ENCODE data around the gene SLC22A16. TPM values are rescaled to one million over a fixed set of nuclear protein-coding genes. Genes with fewer than 3 reads are reported as not detected.
A peak's percentile ranks its signal among the peaks of the same experiment; 100 is the strongest.

Gene SLC22A16
- total RNA-seq, 2 experiments from 2014 or later: not detected

GRCh38 chr6:110422444-110422822 lies 54.0 kb downstream of the SLC22A16 start:
- Mint-ChIP-seq H3K27ac (no peak overlapping the region), H3K4me3 (no peak overlapping the region), H3K4me1 (ENCODE audit: low read depth) (no peaks in the 10 kb centered on the region), H3K9me3 (peaks cover 5% of the 10 kb centered on the region), H3K27me3 (peaks cover 55% of the 10 kb centered on the region), H3K36me3 (ENCODE audit: low read depth) (no peaks in the 10 kb centered on the region)
- Histone ChIP-seq H3K4me3 (ENCODE audit: low read length) (no peak overlapping the region), H3K36me3 (ENCODE audit: insufficient read depth, low read length) (no peaks in the 10 kb centered on the region), H3K9me3 (ENCODE audit: control insufficient read depth in 1 of 2, insufficient read depth in 1 of 2, low read length in 2 of 2) (peaks cover 0 to 4% of the 10 kb centered on the region in 2 experiments), H3K27ac (ENCODE audit: low read depth in 1 of 2, low read length in 2 of 2) (no peak overlapping the region), H3K27me3 (ENCODE audit: control insufficient read depth in 1 of 2, insufficient read depth in 2 of 2, low read length in 2 of 2) (peaks cover 0 to 6% of the 10 kb centered on the region in 2 experiments), H3K4me1 (ENCODE audit: insufficient read depth, low read length) (no peaks in the 10 kb centered on the region)
- intact Hi-C loops (cut with DNase I, micrococcal nuclease): no loop called here
- no peak for DNase-seq
- ATAC-seq (ENCODE audit: poor library complexity): no peak
- CTCF ChIA-PET: no interaction called here
- no peak for TF ChIP-seq CTCF (IDR thresholded peaks at IDR 0.05)
- POLR2A ChIA-PET: no interaction called here

GRCh38 chr6:110421749-110422443 lies 54.5 kb downstream of the SLC22A16 start:
- Histone ChIP-seq H3K9me3 (ENCODE audit: control insufficient read depth in 1 of 2, insufficient read depth in 1 of 2, low read length in 2 of 2) (peaks cover 0 to 4% of the 10 kb centered on the region in 2 experiments), H3K27ac (ENCODE audit: low read depth in 1 of 2, low read length in 2 of 2) (no peak overlapping the region), H3K36me3 (ENCODE audit: insufficient read depth, low read length) (no peaks in the 10 kb centered on the region), H3K4me3 (ENCODE audit: low read length) (no peak overlapping the region), H3K4me1 (ENCODE audit: insufficient read depth, low read length) (no peaks in the 10 kb centered on the region), H3K27me3 (ENCODE audit: control insufficient read depth in 1 of 2, insufficient read depth in 2 of 2, low read length in 2 of 2) (peaks cover 0 to 6% of the 10 kb centered on the region in 2 experiments)
- H3K27ac Mint-ChIP-seq: no peak overlapping the region
- no peak for ATAC-seq (ENCODE audit: poor library complexity)
- DNase-seq: peak in 1 of 14 experiments; percentile 2
- H3K4me1 Mint-ChIP-seq (ENCODE audit: low read depth): no peaks in the 10 kb centered on the region
- ChIA-PET CTCF (no interaction called here), POLR2A (no interaction called here)
- H3K27me3 Mint-ChIP-seq: peaks cover 55% of the 10 kb centered on the region
- H3K36me3 Mint-ChIP-seq (ENCODE audit: low read depth): no peaks in the 10 kb centered on the region
- intact Hi-C loops (cut with DNase I, micrococcal nuclease): no loop called here
- TF ChIP-seq CTCF (IDR thresholded peaks at IDR 0.05): no peak
- peaks cover 5% of the 10 kb centered on the region for H3K9me3 Mint-ChIP-seq
- no peak overlapping the region for H3K4me3 Mint-ChIP-seq

DNA sequence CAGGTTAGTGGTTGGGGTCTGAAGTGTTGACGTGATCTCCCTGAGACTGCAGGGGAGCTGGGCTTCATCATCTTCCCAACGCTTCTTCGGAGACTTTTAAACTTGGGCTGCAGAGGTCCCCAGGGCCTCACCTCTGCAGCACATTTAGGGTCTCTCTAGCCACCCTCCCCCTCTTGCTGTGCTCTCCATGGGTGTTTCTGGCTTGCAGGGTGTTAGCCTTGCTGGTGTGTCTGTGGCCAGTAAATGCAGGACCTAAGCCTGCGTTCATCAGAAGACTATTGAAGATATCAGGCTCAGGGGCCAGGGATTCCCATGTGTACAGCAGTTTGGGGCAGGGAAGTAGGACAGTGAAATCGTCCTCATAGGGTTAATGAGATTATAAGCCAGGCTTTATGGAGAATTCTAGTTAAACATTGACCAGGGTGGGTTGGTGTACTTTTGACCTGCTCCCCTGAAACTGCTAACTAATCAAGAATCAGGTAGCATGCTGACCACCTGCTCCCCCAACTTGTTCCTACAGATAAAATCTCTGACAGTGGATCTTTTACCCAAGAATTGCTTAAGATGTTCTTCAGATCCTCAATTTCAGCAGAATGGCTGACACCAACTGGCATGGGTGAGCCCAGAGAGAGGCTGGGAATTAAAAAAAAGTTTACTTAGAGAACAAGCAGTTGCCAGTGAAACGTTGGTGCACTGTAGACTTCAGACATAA lies 57.2 kb downstream of the SLC22A16 start:
- peaks cover 0 to 6% of the 10 kb centered on the region in 2 experiments for H3K27me3 ChIP-seq (ENCODE audit: control insufficient read depth in 1 of 2, insufficient read depth in 2 of 2, low read length in 2 of 2)
- H3K4me3 Mint-ChIP-seq: no peak overlapping the region
- H3K4me3 ChIP-seq (ENCODE audit: low read length): no peak overlapping the region
- DNase-seq: no peak
- H3K9me3 Mint-ChIP-seq: peaks cover 5% of the 10 kb centered on the region
- no peak overlapping the region for H3K27ac Mint-ChIP-seq
- H3K27ac ChIP-seq (ENCODE audit: low read depth in 1 of 2, low read length in 2 of 2): no peak overlapping the region
- intact Hi-C loops (cut with DNase I, micrococcal nuclease): no loop called here
- POLR2A ChIA-PET: no interaction called here
- H3K27me3 Mint-ChIP-seq: peaks cover 54% of the 10 kb centered on the region
- peaks cover 0 to 4% of the 10 kb centered on the region in 2 experiments for H3K9me3 ChIP-seq (ENCODE audit: control insufficient read depth in 1 of 2, insufficient read depth in 1 of 2, low read length in 2 of 2)
- H3K4me1 Mint-ChIP-seq (ENCODE audit: low read depth): no peaks in the 10 kb centered on the region
- no peak for ATAC-seq (ENCODE audit: poor library complexity)
- no peak for TF ChIP-seq CTCF (IDR thresholded peaks at IDR 0.05)
- H3K36me3 Mint-ChIP-seq (ENCODE audit: low read depth): no peaks in the 10 kb centered on the region
- H3K36me3 ChIP-seq (ENCODE audit: insufficient read depth, low read length): no peaks in the 10 kb centered on the region
- CTCF ChIA-PET: no interaction called here
- H3K4me1 ChIP-seq (ENCODE audit: insufficient read depth, low read length): no peaks in the 10 kb centered on the region
